Measurements from ENCODE around the gene IGSF22. TPM values are rescaled to one million over a fixed set of nuclear protein-coding genes. Genes with fewer than 3 reads are reported as not detected.

Gene IGSF22
- total RNA-seq, 1 donor from 2014 or later = 0.89 TPM

GRCh38 chr11:18713646-18714442, 12.1 kb downstream of the IGSF22 start:
- DNase-seq = no peak

- DNase-seq = no peak
These were observed 15.4 kb downstream of the IGSF22 start for GRCh38 chr11:18710545-18710944.

DNA sequence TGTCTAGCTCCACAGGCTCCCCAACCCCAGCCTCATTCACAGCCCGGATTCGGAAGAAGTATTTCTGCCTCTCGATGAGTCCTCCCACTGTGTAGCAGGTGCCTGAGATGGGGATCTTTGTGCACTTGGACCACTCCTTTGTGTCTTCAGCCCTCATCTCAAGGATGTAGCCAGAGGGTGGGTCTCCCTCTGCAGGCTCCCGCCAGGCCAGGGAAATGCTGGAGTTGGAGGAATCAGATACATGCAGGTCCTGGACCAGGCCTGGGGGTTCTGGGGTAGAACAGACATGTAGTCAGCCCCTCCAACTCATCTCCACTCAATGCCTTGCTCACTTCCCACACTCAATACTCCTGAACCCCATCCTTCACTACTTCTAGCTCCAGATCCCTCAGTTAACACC, 16.6 kb downstream of the IGSF22 start:
- DNase-seq = no peak

- no peak for DNase-seq
These were observed 18.1 kb downstream of the IGSF22 start for GRCh38 chr11:18707811-18708340.

GRCh38 chr11:18706330-18707243, 19.4 kb downstream of the IGSF22 start:
- DNase-seq = peak; percentile 61

GRCh38 chr11:18705651-18706281, 20.2 kb downstream of the IGSF22 start:
- DNase-seq = no peak

DNA sequence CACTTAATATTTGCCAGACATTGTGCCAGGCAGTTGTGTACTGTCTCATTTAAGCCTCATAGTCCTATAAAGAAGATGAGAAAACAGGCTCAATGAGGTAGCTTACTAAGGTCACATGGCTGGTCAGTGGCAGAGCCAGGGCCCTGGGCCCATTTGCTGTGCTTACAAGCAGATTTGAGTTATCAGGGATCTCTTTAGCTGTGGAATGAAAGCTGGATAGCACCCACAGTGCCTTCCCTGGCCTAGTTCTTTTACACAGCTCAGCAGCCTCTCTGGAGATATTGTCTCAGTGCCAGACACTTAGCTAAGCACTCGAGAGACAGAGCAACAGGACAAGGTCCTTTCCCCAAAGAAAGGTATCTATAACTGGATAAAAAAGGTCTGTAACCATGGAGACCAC, 21.3 kb downstream of the IGSF22 start:
- DNase-seq = no peak

DNA sequence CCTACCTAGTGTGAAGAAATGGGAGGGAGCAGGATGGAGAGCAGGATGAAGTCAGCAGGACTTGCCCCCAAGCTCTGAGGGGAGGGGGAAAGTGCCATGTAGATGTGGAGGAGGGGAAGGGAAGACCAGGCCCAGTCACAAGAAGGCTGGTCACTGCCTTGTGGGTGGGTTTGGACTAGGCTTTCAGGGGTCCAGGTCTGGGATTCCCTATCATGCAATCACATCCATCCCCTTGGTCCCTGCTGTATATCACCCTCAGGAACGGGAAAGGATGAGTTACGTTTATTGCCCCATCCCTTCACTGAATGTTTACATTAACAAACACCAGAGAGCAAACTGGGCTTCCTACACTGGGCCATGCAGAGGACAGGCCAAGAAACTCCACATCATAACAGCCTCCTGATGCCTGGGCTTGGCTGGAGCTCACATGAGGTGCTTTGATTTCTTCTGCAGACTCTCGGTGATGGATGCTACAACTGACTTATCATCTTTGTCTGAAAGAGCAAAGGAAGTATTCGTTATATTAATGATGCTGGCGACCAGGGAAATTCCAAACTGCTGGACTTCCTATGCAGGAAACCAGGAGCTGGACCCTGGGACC, 21.8 kb downstream of the IGSF22 start:
- no peak for DNase-seq

DNA sequence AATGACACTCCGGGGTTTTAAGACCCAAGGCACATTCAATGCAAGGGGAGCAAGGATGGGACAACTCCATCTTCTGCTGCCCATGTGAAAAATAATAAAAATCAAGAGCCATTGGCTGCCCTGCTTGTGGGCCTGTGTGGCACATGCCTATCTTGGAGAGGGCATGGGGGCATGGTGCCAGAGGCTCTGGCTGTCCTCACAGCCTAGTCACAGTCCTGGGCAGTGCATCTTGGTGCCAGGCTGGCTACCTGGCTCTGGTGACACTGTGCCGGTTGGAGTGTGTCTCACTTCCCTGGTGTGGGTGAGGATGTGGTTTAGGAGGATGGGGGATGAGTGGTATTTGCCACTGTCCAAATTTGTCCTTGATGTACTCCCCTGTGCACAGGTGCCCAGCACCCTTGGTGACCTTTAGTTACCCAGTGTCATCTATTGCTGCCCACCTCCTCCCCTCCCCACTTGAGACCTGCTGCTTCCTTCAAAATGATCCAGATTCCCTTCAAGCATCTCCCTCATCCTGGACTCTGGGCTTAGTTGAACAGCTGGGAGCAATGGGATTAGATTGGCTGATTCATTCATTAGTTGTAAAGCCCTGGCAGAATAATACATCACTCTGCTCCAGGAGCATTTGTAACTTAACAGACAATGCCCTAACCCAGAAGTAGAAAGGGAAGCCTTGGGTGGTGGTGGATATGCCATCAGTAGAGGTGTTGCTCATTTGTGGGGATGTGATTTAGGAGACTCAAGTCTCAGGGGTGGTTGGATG, 22.8 kb downstream of the IGSF22 start:
- DNase-seq = no peak

GRCh38 chr11:18701614-18702216, 24.3 kb downstream of the IGSF22 start:
- DNase-seq = no peak

DNA sequence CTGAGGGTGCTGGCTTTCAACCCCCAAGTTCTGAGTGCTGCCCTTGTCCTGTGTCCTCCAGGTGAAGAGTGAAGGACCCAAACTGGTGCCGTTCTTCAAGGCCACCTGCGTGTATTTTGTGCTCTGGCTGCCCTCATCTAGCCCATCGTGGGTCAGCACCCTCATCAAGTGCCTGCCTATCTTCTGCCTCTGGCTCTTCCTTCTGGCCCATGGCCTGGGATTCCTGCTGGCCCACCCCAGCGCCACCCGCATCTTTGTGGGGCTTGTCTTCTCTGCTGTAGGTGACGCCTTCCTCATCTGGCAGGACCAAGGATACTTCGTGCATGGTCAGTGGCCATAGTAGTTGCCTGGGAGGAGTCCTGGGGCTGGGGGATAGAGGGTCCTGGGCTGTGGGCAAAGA, 25.1 kb downstream of the IGSF22 start:
- no peak for DNase-seq

GRCh38 chr11:18700375-18700774, 25.6 kb downstream of the IGSF22 start:
- no peak for DNase-seq

GRCh38 chr11:18699848-18700261, 26.1 kb downstream of the IGSF22 start:
- DNase-seq = no peak

DNA sequence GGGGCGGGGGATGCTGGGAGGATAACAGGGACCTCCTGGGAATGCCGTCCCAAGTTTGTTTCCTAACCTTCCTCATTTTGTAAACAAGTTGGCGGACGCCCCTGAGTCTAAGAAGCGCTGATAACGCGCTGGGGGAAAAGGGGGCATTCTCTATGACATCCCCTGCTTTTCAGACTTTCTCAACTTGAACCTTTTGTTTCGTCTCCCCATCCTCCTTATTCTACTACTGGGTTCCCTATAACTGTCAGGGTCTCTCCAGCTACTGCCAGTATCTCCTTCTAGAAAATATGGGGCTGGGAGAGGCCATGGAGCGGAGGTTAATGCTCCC, 26.8 kb downstream of the IGSF22 start:
- DNase-seq = no peak

GRCh38 chr11:18698341-18699268, 27.4 kb downstream of the IGSF22 start, which contains the start of gene TMEM86A:
TSS of gene TMEM86A (plus strand) at chr11:18698779. CDS start at chr11:18698887, 108 bp downstream.
- DNase-seq = peak; percentile 67

DNA sequence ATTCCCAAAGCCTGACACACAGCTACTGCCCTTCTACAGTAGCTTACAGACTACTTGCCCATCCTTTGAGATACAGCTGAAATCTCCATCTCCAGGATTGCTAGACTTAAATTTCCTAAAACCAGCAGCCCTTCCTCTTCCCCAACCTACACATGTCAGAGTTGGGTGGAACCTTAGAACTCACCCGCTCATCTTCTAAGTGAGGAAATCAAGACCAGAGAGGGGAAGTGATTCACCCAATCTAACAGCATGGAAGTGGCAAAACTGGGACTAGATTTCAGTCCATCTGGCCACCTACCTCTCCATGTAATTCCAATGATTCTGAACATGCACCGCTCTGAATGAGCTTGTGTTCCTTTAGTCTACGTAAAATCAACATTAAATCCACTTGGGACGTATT, 28.4 kb downstream of the IGSF22 start:
- no peak for DNase-seq

GRCh38 chr11:18696638-18697225, 29.3 kb downstream of the IGSF22 start:
- DNase-seq = no peak

GRCh38 chr11:18692941-18693760, 32.8 kb downstream of the IGSF22 start:
- no peak for DNase-seq

Data from skin of body (tissue), 2 donors.